SK-N-SH (cell line): ENCODE measurements around the gene C3orf33. TPM values are rescaled to one million over a fixed set of nuclear protein-coding genes. Genes with fewer than 3 reads are reported as not detected.

ENCODE experiments used
- CTCF ChIA-PET: fragments of 300-600, 350-600 bp; formaldehyde crosslinking; extraction: SDS; loops from one replicate; lab custom pipeline; 2021; lab: Yijun Ruan, JAX
- POLR2A ChIA-PET: fragments of 350-600 bp; sonication (Branson Sonifier 250); formaldehyde crosslinking; extraction: SDS; loops from one replicate; lab custom pipeline; 2020; ENCODE audit warnings: antibody characterized with exemption, inconsistent platforms; lab: Yijun Ruan, JAX
- DNase-seq: peaks from one replicate; pipeline ENCODE4 v3.0.0; 2012
- H2AFZ ChIP-seq: fragments of 200-600 bp; sonication (generic); 2 replicates; pipeline ENCODE4 v1.8.1; 2016; ENCODE audit warnings: antibody characterized with exemption, mild to moderate bottlenecking, low read depth
- H3F3A ChIP-seq: fragments of 200-600 bp; sonication (generic); replicated peaks from 2 replicates; pipeline ENCODE3; 2016; ENCODE audit warnings: antibody characterized with exemption, mild to moderate bottlenecking; ENCODE audit not compliant: insufficient read depth
- H3K27ac ChIP-seq, 2 experiments: fragments of 200-500 bp in 1 of 2; fragments of 200-600 bp in 1 of 2; sonication (Bioruptor generic) in 1 of 2; sonication (generic), shearing (Covaris generic) in 1 of 2; 2 replicates each; pipeline versions ENCODE4 v1.5.1 to v1.6.1; 2014 to 2016; ENCODE audit warnings: low read depth in 2 of 2, inconsistent platforms in 1 of 2, low read length in 1 of 2, mild to moderate bottlenecking in 1 of 2, mixed read lengths in 1 of 2
- H3K27me3 ChIP-seq: fragments of 200-600 bp; sonication (generic), shearing (Covaris generic); 2 replicates; pipeline ENCODE4 v1.6.1; 2016; ENCODE audit warnings: mixed run types; ENCODE audit not compliant: insufficient read depth
- H3K36me3 ChIP-seq, 2 experiments: fragments of 200-500 bp in 1 of 2; fragments of 200-600 bp in 1 of 2; sonication (Bioruptor generic) in 1 of 2; sonication (generic) in 1 of 2; replicated peaks in 1 of 2; 2 replicates each; pipeline versions ENCODE3 to v1.5.1; 2014 to 2016; ENCODE audit warnings: low read length in 1 of 2, mild to moderate bottlenecking in 1 of 2; ENCODE audit not compliant: insufficient read depth in 2 of 2, control insufficient read depth in 1 of 2
- H3K4me1 ChIP-seq, 2 experiments: fragments of 200-500 bp in 1 of 2; fragments of 200-600 bp in 1 of 2; sonication (Bioruptor generic) in 1 of 2; sonication (generic), shearing (Covaris generic) in 1 of 2; 2 replicates each; pipeline versions ENCODE4 v1.5.1 to v1.6.1; 2014 to 2016; ENCODE audit warnings: low read depth in 1 of 2, low read length in 1 of 2, mixed run types in 1 of 2; ENCODE audit not compliant: insufficient read depth in 2 of 2, control insufficient read depth in 1 of 2
- H3K4me2 ChIP-seq: fragments of 200-600 bp; sonication (generic), shearing (Covaris generic); 2 replicates; pipeline ENCODE4 v1.6.1; 2017; ENCODE audit warnings: mixed run types
- H3K4me3 ChIP-seq, 2 experiments: fragments of 200-500 bp in 1 of 2; fragments of 200-600 bp in 1 of 2; sonication (Bioruptor generic) in 1 of 2; sonication (generic), shearing (Covaris generic) in 1 of 2; 2 replicates each; pipeline versions ENCODE4 v1.5.1 to v1.8.1; 2014 to 2016; ENCODE audit warnings: low read depth in 2 of 2, inconsistent platforms in 1 of 2, low read length in 1 of 2, mild to moderate bottlenecking in 1 of 2, mixed read lengths in 1 of 2, moderate library complexity in 1 of 2
- H3K79me2 ChIP-seq: fragments of 200-600 bp; sonication (generic); 2 replicates; pipeline ENCODE4 v1.8.1; 2017; ENCODE audit warnings: mild to moderate bottlenecking; ENCODE audit not compliant: insufficient read depth
- H3K9ac ChIP-seq: fragments of 200-600 bp; sonication (generic); 2 replicates; pipeline ENCODE4 v1.6.1; 2017; ENCODE audit warnings: mixed run types
- H3K9me2 ChIP-seq: fragments of 200-600 bp; sonication (generic); 2 replicates; pipeline ENCODE4 v1.6.1; 2017; ENCODE audit warnings: mixed run types
- H3K9me3 ChIP-seq: fragments of 200-600 bp; sonication (generic); 2 replicates; pipeline ENCODE4 v1.6.1; 2017; ENCODE audit warnings: mixed run types, mild to moderate bottlenecking, moderate library complexity
- H4K20me1 ChIP-seq: fragments of 200-600 bp; sonication (generic); 2 replicates; pipeline ENCODE4 v1.6.1; 2017; ENCODE audit warnings: mild to moderate bottlenecking, mixed run types; ENCODE audit not compliant: insufficient read depth
- CHD2 ChIP-seq: fragments of 150-350 bp; IDR thresholded peaks from 2 replicates; pipeline ENCODE4 v1.6.1; 2018; ENCODE audit warnings: low read length; ENCODE audit not compliant: partially characterized antibody
- EP300 ChIP-seq, 2 experiments: IDR thresholded peaks; 2 replicates each; pipeline versions ENCODE4 v1.4.0 to v1.6.1; 2012; ENCODE audit warnings: borderline replicate concordance in 1 of 2, low read depth in 1 of 2, low read length in 1 of 2
- EZH2phosphoT487 ChIP-seq: fragments of 200-600 bp; sonication (generic); IDR thresholded peaks from 2 replicates; pipeline ENCODE4 v1.6.1; 2017; ENCODE audit warnings: low read depth, mixed run types, mild to moderate bottlenecking, antibody characterized with exemption, moderate library complexity, borderline replicate concordance
- FOSL2 ChIP-seq: IDR thresholded peaks from 2 replicates; pipeline ENCODE4 v1.4.0; 2012; ENCODE audit warnings: low read depth, mild to moderate bottlenecking, moderate library complexity, borderline replicate concordance
- FOXJ3 ChIP-seq: sonication (generic); formaldehyde crosslinking; IDR thresholded peaks from 2 replicates; pipeline ENCODE4 v1.5.1; 2020; ENCODE audit warnings: mild to moderate bottlenecking, missing genetic modification reagents
- FOXM1 ChIP-seq: IDR thresholded peaks from 2 replicates; pipeline ENCODE4 v1.4.0; 2012; ENCODE audit warnings: low read depth, mild to moderate bottlenecking
- GATA2 ChIP-seq: sonication (generic); formaldehyde crosslinking; IDR thresholded peaks from 2 replicates; pipeline ENCODE4 v1.5.0; 2020; ENCODE audit warnings: mild to moderate bottlenecking, missing genetic modification reagents
- IRF3 ChIP-seq: fragments of 150-350 bp; IDR thresholded peaks from 2 replicates; pipeline ENCODE4 v1.6.1; 2016; ENCODE audit warnings: mild to moderate bottlenecking, low read depth, low read length
- JUND ChIP-seq: IDR thresholded peaks from 2 replicates; pipeline ENCODE4 v1.4.0; 2012
- MEF2A ChIP-seq: IDR thresholded peaks from 2 replicates; pipeline ENCODE4 v1.4.0; 2012; ENCODE audit warnings: low read depth, borderline replicate concordance
- MXI1 ChIP-seq: IDR thresholded peaks from 2 replicates; pipeline ENCODE4 v1.6.1; 2012; ENCODE audit warnings: mild to moderate bottlenecking, low read depth, low read length, improper control_type of control experiment
- PBX3 ChIP-seq: IDR thresholded peaks from 2 replicates; pipeline ENCODE4; 2012
- RCOR1 ChIP-seq: fragments of 150-350 bp; IDR thresholded peaks from 2 replicates; pipeline ENCODE4 v1.6.1; 2017; ENCODE audit warnings: antibody characterized with exemption, low read length
- RXRA ChIP-seq: IDR thresholded peaks from 2 replicates; pipeline ENCODE4 v1.4.0; 2012; ENCODE audit warnings: low read depth, mild to moderate bottlenecking, borderline replicate concordance
- TAF1 ChIP-seq: IDR thresholded peaks from 2 replicates; pipeline ENCODE4 v1.6.1; 2012; ENCODE audit warnings: low read depth, mild to moderate bottlenecking, low read length, moderate library complexity, borderline replicate concordance
- TEAD4 ChIP-seq: IDR thresholded peaks from 2 replicates; pipeline ENCODE4 v1.4.0; 2012; ENCODE audit warnings: mild to moderate bottlenecking, borderline replicate concordance; ENCODE audit not compliant: insufficient read depth
- WGBS: methylation state at CpG from one replicate; pipeline ENCODE4 v1.1.6; 2017; ENCODE audit warnings: low lambda C conversion rate; 5-methylcytosine and 5-hydroxymethylcytosine counted together
- polyA plus RNA-seq, 3 experiments: library from polyadenylated mRNA; depleted of rRNA; stranded (reverse); fragments of >200 nt; gene quantifications; 2 replicates each; pipeline ENCODE4 v1.2.3, GENCODE V29; 2012
- TF ChIP-seq, protein P1 (sequence below): IDR thresholded peaks from 2 replicates; pipeline ENCODE4 v1.4.0; 2012; ENCODE audit warnings: low read depth, borderline replicate concordance
- TF ChIP-seq, protein P2 (sequence below): IDR thresholded peaks from 2 replicates; pipeline ENCODE4 v1.4.0; 2012; ENCODE audit warnings: low read depth, borderline replicate concordance

The C3orf33 gene
- polyA plus RNA-seq, 1 of the 3 experiments (the other 2 are of a cell fraction) = 2.9 TPM

DNA sequence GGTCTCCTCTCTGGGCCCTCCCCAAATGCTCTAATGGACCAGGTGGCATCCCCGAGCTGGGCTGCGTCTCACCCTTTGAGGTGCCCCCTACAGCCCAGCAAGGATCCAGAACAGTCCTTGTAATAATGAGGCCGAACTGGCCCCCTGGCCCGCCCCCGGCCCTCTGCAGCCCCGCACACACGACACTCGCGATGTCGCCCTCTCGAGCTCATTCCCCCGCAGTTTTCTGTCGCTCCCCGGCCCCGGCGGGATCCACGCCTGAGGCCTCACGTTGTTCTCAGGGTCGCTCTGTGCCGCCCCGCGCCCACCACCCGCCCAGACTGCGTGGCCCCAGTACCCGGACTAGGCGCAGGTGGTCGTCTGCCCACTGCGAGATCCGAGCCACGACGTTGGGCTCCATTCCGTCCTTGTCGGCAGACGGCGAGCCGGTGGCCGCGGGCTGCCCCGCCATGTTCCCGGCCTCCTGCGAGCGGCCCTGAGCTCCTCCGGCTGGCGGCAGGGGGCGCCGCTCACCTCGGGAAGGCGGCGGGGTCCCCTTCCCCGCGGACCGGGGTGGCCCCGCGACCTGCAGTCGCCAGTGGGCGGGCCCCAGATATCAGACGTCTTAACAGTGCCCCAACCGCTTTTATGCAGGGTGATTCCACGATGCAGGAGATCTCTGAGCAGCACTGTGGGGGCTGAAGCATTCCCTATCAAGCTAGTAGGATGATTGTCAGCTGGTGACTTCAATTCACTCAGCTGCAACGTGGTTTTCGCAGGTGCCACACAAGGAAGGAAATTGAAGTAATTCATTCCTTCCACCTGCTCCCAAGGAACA lies at the start of gene C3orf33 (continued):
- TF ChIP-seq IRF3 (no peak), JUND (no peak), MEF2A (no peak), GATA2 (CRISPR knock-in tag) (0 out of 2 replicates have a peak, but pooled peaks have one; percentile 6), RXRA (no peak), CHD2 (no peak)
- TF ChIP-seq, protein P1, sequence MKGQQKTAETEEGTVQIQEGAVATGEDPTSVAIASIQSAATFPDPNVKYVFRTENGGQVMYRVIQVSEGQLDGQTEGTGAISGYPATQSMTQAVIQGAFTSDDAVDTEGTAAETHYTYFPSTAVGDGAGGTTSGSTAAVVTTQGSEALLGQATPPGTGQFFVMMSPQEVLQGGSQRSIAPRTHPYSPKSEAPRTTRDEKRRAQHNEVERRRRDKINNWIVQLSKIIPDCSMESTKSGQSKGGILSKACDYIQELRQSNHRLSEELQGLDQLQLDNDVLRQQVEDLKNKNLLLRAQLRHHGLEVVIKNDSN = no peak

DNA sequence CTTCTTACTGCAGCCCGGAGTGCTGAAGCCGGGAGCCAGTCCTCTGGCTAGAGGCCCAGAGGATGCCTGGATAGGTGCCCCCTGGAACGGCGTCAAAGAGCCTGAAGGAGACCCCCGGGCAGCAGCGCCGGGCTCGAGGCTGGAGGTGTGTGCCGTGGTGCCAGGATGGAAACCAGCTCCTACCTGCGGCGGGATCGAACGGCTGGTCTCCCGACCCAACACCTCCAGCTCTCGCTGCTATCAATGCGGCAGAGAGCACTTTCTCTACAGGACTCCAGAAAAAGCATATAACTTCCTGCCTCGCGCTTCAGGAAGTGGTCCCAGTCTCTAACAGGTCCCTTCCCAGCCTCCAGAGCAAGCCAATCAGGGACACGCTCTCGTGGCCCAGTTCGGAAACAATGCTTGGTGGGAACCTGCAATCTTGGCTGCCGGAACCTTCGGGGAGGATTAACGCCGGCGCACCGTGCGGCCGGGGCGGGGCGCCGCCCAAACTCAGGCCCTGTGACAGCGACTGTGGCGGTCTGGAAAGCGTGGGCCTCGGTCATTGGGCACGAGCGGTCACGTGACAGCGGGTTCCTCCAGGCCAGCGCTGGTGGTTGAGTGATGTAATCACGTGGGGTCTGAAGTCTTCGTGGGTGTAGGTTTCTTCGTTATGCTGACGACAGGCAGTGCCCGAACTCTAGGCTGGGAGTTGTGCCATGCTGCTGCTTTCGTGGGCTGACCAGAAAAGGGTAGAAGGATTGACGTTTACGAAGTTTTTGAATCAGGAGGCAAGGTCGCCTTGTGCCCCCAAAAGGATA lies 48.3 kb upstream of the C3orf33 start, which contains the start of gene SLC33A1:
Gene SLC33A1 (minus strand): TSS at position 287 of the 800 bp plus-strand sequence. CDS start 430 bp downstream, outside the sequence.
- peak within 1 kb of the TSS; percentile 89 for H3K9ac ChIP-seq
- peaks cover 5% of the 10 kb centered on the region for H3F3A ChIP-seq
- H3K36me3 ChIP-seq = no peaks in the 10 kb centered on the region
- peaks cover 0 to 10% of the 10 kb centered on the region in 2 experiments; a peak in 3 of 4 replicates for H3K4me1 ChIP-seq
- ChIA-PET POLR2A (interaction anchor here (1.5 kb wide), 1 partner anchor 16 kb away, joined by 4 read pairs; the partner anchor contains the start of gene GMPS), CTCF (interaction anchor here (1.3 kb wide), 2 partner anchors 13 to 49 kb away, joined by 4 to 7 read pairs; partner anchors contain the start of gene C3orf33)
- peak within 1 kb of the TSS; percentile 85 for H3K4me2 ChIP-seq
- H3K9me2 ChIP-seq = no peaks in the 10 kb centered on the region
- no peaks in the 10 kb centered on the region for H3K9me3 ChIP-seq
- WGBS = 1% methylated on average over 43 of the region's 50 CpGs
- DNase-seq = peak; percentile 95
- H4K20me1 ChIP-seq = no peaks in the 10 kb centered on the region; the same call in none of the 2 replicates
- H3K4me3 ChIP-seq = peak within 1 kb of the TSS; percentile 85 to 97
- H2AFZ ChIP-seq = peak within 1 kb of the TSS; percentile 91
- H3K79me2 ChIP-seq = peaks cover 46% of the 10 kb centered on the region
- no peaks in the 10 kb centered on the region for H3K27me3 ChIP-seq
- peak within 1 kb of the TSS; percentile 78 to 86 for H3K27ac ChIP-seq
- TF ChIP-seq CHD2 (peak; percentile 91), PBX3 (no peak), TAF1 (peak; percentile 66), FOXJ3 (CRISPR knock-in tag) (no peak), MXI1 (peak; percentile 96), GATA2 (CRISPR knock-in tag) (peak; percentile 30; the same call in 1 of the 2 replicates), FOSL2 (no peak), RCOR1 (peak; percentile 78), EZH2phosphoT487 (no peak), FOXM1 (no peak), MEF2A (no peak), EP300 (IDR thresholded peaks at IDR 0.05; ENCODE audit: borderline replicate concordance in 1 of 2, low read depth in 1 of 2, low read length in 1 of 2) (peak; percentile 26 to 40; a peak in 2 of 4 replicates), IRF3 (peak; percentile 39), TEAD4 (no peak)
- TF ChIP-seq, protein P2, sequence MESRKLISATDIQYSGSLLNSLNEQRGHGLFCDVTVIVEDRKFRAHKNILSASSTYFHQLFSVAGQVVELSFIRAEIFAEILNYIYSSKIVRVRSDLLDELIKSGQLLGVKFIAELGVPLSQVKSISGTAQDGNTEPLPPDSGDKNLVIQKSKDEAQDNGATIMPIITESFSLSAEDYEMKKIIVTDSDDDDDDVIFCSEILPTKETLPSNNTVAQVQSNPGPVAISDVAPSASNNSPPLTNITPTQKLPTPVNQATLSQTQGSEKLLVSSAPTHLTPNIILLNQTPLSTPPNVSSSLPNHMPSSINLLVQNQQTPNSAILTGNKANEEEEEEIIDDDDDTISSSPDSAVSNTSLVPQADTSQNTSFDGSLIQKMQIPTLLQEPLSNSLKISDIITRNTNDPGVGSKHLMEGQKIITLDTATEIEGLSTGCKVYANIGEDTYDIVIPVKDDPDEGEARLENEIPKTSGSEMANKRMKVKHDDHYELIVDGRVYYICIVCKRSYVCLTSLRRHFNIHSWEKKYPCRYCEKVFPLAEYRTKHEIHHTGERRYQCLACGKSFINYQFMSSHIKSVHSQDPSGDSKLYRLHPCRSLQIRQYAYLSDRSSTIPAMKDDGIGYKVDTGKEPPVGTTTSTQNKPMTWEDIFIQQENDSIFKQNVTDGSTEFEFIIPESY = no peak
- TF ChIP-seq, protein P1 = peak; percentile 99
